ENCODE measurements around the gene RFX4. TPM values are rescaled to one million over a fixed set of nuclear protein-coding genes. Genes with fewer than 3 reads are reported as not detected.

RFX4 gene
- total and polyA plus RNA-seq, 2 of the 8 experiments (the other 6 are each of a cell fraction or from before 2014, with no cell fraction given), result 0.06 TPM; not detected in 1

DNA sequence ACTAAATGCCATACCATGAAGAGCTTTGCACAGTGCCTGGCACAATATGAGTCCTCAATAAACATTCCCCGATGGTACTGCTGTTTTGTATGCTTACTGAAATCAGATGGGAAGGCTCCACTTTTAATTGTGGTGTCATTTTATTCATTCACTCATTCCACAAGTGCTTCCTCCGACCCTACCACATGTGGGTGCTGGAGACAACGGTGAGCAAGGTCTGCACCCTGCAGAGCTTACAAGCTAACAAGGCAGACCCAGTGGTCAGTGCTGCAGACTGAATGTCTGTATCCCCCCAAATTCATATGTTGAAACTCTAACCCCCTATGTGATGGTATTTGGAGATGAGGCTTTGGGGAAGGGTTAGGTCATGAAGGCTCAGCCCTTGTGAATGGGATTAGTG is 48.3 kb downstream of the RFX4 start:
- Histone ChIP-seq H4K8ac (ENCODE audit: extremely low read depth, insufficient read depth, low read length) (no peak overlapping the region), H3K18ac (ENCODE audit: extremely low read depth, low read length) (no peak overlapping the region), H3K4ac (replicated peaks; ENCODE audit: insufficient read length, low read depth, low read length) (no peak overlapping the region), H3K23me2 (ENCODE audit: low read depth, low read length) (no peaks in the 10 kb centered on the region), H3K14ac (ENCODE audit: insufficient read length) (no peak overlapping the region), H3K27ac (ENCODE audit: low read depth, low read length) (no peak overlapping the region), H2BK120ac (replicated peaks; ENCODE audit: low read depth, low read length) (no peak overlapping the region), H4K5ac (ENCODE audit: insufficient read length, low read depth, low read length) (no peak overlapping the region), H2BK20ac (ENCODE audit: low read length) (no peak overlapping the region), H3K27me3 (replicated peaks in 1 of 4; ENCODE audit: control insufficient read depth in 3 of 4, extremely low read depth in 1 of 4, insufficient read depth in 3 of 4, low read length in 3 of 4) (no peaks in the 10 kb centered on the region), H3K4me2 (ENCODE audit: insufficient read depth in 1 of 2, low read depth in 2 of 2, low read length in 2 of 2) (no peak overlapping the region), H4K20me1 (replicated peaks in 1 of 2; ENCODE audit: control insufficient read depth in 1 of 2, insufficient read depth in 2 of 2, low read length in 2 of 2) (no peaks in the 10 kb centered on the region), H3K79me2 (ENCODE audit: control insufficient read depth in 1 of 2, insufficient read depth in 2 of 2, low read length in 2 of 2) (no peaks in the 10 kb centered on the region; a peak in 1 of 4 replicates), H3K56ac (replicated peaks; ENCODE audit: insufficient read length, low read depth, low read length) (no peak overlapping the region), H2BK15ac (ENCODE audit: low read length) (no peak overlapping the region), H3K4me1 (replicated peaks in 1 of 4; ENCODE audit: control insufficient read depth in 3 of 4, insufficient read depth in 4 of 4, low read length in 3 of 4) (no peaks in the 10 kb centered on the region), H3K9me3 (ENCODE audit: insufficient read depth in 2 of 2, low read depth in 1 of 2, low read length in 1 of 2) (no peaks in the 10 kb centered on the region), H2BK5ac (ENCODE audit: low read depth, low read length) (no peak overlapping the region), H3K36me3 (ENCODE audit: control insufficient read depth in 2 of 4, insufficient read depth in 4 of 4, low read length in 3 of 4) (no peaks in the 10 kb centered on the region), H3K9ac (replicated peaks in 1 of 4; ENCODE audit: extremely low read depth in 1 of 4, low read depth in 3 of 4, low read length in 3 of 4) (no peak overlapping the region), H3K79me1 (ENCODE audit: low read depth, low read length) (no peaks in the 10 kb centered on the region), H2AFZ (ENCODE audit: low read length) (no peak overlapping the region), H2AK5ac (ENCODE audit: low read depth, low read length) (no peak overlapping the region), H2BK12ac (ENCODE audit: low read depth, low read length) (no peak overlapping the region), H4K91ac (replicated peaks; ENCODE audit: insufficient read length, low read length) (no peak overlapping the region), H3K23ac (ENCODE audit: insufficient read length) (no peak overlapping the region), H3K4me3 (ENCODE audit: extremely low read depth in 1 of 4, insufficient read depth in 2 of 4, low read depth in 3 of 4, low read length in 4 of 4) (no peak overlapping the region)
- peak; percentile 39 for FAIRE-seq
- TF ChIP-seq RAD21 (IDR thresholded peaks at IDR 0.05 in 1 of 2, conservative IDR thresholded peaks at IDR 0.05 in 1 of 2; ENCODE audit: low read depth in 2 of 2, low read length in 2 of 2) (peak; percentile 70 to 80), ASH2L (IDR thresholded peaks at IDR 0.05; ENCODE audit: low read length) (no peak), HDAC6 (IDR thresholded peaks at IDR 0.05; ENCODE audit: low read depth, low read length) (no peak), POU5F1 (IDR thresholded peaks at IDR 0.05; ENCODE audit: low read depth, low read length) (no peak)
- TF ChIP-seq, protein P1, sequence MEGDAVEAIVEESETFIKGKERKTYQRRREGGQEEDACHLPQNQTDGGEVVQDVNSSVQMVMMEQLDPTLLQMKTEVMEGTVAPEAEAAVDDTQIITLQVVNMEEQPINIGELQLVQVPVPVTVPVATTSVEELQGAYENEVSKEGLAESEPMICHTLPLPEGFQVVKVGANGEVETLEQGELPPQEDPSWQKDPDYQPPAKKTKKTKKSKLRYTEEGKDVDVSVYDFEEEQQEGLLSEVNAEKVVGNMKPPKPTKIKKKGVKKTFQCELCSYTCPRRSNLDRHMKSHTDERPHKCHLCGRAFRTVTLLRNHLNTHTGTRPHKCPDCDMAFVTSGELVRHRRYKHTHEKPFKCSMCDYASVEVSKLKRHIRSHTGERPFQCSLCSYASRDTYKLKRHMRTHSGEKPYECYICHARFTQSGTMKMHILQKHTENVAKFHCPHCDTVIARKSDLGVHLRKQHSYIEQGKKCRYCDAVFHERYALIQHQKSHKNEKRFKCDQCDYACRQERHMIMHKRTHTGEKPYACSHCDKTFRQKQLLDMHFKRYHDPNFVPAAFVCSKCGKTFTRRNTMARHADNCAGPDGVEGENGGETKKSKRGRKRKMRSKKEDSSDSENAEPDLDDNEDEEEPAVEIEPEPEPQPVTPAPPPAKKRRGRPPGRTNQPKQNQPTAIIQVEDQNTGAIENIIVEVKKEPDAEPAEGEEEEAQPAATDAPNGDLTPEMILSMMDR (IDR thresholded peaks at IDR 0.05; ENCODE audit: control extremely low read depth in 1 of 3, insufficient read depth in 1 of 3, low read depth in 1 of 3, low read length in 3 of 3), result peak; percentile 38 to 51 (median 45)
- WGBS, 2 experiments (ENCODE audit: extremely low coverage in 1 of 2, insufficient coverage in 1 of 2, insufficient read length in 1 of 2, insufficient replicate concordance in 2 of 2, low coverage in 1 of 2, low lambda C conversion rate in 2 of 2, missing lambda C conversion rate in 1 of 2), result 86% methylated on average over 3 of the region's 3 CpGs; no CpG with 5 or more reads in 1 of the 2 experiments
- ChIA-PET CTCF (ENCODE audit: partially characterized antibody) (interaction anchor here (1.0 to 1.5 kb wide), 2 partner anchors 77 to 211 kb away, joined by 3 read pairs; no protein-coding TSS in a partner anchor), POLR2A (ENCODE audit: partially characterized antibody) (no interaction called here)
- no peak for DNase-seq (ENCODE audit: low read depth in 1 of 2, low spot score in 2 of 2)
